GM10248 (cell line): ENCODE results near the gene LRCOL1.

ENCODE experiments used
- CTCF ChIA-PET: fragments of 300-600 bp; sonication (Branson Sonifier 250); formaldehyde crosslinking; extraction: SDS; loops from one replicate; lab custom pipeline; 2021; ENCODE audit warnings: antibody characterized with exemption; lab: Yijun Ruan, JAX
- POLR2A ChIA-PET: fragments of 350-650 bp; sonication (Branson Sonifier 250); formaldehyde crosslinking; extraction: SDS; loops from one replicate; lab custom pipeline; 2020; ENCODE audit warnings: antibody characterized with exemption; lab: Yijun Ruan, JAX
- DNase-seq: peaks from one replicate; pipeline ENCODE4 v3.0.0; 2012; ENCODE audit errors: extremely low spot score
- TF ChIP-seq, protein P1 (sequence below): IDR thresholded peaks from 2 replicates; pipeline ENCODE4 v1.5.1; 2012; ENCODE audit warnings: mild to moderate bottlenecking, low read depth; ENCODE audit errors: extremely low read depth, missing control alignments, control extremely low read depth

LRCOL1 gene

DNA sequence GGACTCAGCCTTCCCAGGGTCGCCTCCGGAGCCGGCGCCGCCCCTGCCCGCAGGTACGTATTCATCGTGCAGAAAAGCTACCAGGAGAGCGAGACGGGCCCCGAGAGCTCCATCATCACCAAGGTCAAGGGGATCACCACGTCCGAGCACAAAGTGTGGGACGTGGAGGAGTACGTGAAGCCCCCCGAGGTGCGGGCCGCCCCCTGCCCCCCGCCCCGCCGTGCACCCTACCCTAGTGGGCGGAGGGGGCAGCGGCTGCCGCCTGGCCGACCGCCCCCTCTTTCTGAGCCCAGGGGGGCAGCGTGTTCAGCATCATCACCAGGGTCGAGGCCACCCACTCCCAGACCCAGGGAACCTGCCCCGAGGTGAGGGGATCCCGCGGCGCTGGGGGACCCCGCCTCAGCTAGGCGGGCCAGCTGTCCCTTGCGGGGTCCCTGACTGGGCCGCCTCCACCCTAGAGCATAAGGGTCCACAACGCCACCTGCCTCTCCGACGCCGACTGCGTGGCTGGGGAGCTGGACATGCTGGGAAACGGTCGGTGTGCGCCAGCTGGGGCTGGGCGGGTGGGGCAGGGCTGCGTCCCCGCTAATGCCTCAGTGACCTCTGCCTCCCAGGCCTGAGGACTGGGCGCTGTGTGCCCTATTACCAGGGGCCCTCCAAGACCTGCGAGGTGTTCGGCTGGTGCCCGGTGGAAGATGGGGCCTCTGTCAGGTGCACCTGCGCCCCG is 9.2 kb upstream of the LRCOL1 start:
- ChIA-PET POLR2A (no interaction called here), CTCF (no interaction called here)
- TF ChIP-seq, protein P1, sequence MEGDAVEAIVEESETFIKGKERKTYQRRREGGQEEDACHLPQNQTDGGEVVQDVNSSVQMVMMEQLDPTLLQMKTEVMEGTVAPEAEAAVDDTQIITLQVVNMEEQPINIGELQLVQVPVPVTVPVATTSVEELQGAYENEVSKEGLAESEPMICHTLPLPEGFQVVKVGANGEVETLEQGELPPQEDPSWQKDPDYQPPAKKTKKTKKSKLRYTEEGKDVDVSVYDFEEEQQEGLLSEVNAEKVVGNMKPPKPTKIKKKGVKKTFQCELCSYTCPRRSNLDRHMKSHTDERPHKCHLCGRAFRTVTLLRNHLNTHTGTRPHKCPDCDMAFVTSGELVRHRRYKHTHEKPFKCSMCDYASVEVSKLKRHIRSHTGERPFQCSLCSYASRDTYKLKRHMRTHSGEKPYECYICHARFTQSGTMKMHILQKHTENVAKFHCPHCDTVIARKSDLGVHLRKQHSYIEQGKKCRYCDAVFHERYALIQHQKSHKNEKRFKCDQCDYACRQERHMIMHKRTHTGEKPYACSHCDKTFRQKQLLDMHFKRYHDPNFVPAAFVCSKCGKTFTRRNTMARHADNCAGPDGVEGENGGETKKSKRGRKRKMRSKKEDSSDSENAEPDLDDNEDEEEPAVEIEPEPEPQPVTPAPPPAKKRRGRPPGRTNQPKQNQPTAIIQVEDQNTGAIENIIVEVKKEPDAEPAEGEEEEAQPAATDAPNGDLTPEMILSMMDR, result no peak
- DNase-seq, result no peak

DNA sequence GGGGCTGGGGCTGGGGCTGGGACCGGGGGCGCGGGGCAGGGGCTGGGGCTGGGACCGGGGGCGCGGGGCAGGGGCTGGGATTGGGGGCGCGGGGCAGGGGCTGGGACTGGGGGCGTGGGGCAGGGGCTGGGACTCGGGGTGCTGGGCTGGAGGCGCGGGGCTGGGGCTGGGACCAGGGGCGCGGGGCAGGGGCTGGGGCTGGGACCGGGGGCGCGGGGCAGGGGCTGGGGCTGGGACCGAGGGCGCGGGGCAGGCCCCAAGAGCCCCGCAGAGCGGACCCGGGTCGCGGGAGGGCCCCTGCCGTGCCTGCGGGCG is 8.6 kb upstream of the LRCOL1 start:
- no peak for DNase-seq
- POLR2A ChIA-PET, result no interaction called here
- CTCF ChIA-PET, result no interaction called here
- TF ChIP-seq, protein P1, result no peak

DNA sequence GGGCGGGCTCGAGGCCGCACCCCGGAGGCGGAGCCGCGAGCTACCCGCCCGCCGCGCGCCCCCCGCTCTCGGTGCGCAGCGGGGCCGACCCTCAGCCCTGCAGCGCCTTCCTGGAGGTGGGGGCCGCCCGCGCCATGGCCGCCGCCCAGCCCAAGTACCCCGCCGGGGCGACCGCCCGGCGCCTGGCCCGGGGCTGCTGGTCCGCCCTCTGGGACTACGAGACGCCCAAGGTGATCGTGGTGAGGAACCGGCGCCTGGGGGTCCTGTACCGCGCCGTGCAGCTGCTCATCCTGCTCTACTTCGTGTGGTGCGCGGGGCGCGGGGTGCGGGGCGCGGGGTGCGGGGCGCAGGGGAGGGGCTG is 8.3 kb upstream of the LRCOL1 start, which contains the start of gene P2RX2:
TSS of gene P2RX2 (plus strand) at position 94 of the 361 bp plus-strand sequence. CDS start at position 135, 41 bp downstream.
- CTCF ChIA-PET, result no interaction called here
- TF ChIP-seq, protein P1, result no peak
- POLR2A ChIA-PET, result no interaction called here
- DNase-seq, result no peak

DNA sequence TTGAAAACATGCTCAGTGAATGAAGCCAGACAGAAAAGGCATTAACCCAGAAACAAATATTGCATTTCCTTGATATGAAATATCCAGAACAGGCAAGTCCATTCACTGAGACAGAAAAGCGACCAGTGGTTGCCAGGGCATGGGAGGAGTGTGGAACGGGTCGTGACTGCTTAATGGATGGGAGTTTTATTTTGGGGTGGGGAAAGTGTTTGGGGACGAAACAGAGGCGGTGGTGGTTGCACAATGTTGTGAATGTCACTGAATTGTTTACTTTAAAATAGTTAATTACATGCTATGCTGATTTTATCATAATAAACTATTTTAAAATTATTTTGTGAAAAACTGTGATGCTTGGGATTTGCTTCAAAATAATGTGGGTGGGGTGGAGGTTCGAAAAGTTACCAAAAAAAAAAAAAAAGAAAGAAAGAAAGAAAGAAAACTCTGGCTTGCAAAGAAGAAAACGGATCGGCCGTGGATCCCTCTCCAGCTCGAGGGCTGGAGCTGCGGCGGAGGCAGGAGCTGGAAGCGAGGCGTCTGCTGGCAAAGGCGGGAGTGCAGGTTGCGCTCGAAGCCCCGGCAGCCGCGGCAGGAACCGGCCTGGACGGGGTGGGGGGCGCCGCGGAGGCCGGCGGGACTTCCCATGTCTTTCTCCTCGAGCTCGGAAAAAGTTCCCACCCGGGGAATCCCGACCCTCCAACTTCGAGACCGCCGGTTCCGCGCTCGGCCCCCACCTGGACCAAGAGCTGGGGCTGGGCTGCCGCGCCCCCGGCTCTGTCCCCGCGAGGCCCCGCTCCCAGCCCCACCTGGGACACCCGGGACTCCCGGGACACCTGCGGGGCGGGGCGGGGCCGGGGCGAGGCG is 7.7 kb upstream of the LRCOL1 start:
- TF ChIP-seq, protein P1, result no peak
- no peak for DNase-seq
- POLR2A ChIA-PET, result no interaction called here
- CTCF ChIA-PET, result interaction anchor here (0.9 to 2.0 kb wide), 3 partner anchors 23 to 458 kb away, joined by 3 to 8 read pairs (median 3); no protein-coding TSS in a partner anchor

DNA sequence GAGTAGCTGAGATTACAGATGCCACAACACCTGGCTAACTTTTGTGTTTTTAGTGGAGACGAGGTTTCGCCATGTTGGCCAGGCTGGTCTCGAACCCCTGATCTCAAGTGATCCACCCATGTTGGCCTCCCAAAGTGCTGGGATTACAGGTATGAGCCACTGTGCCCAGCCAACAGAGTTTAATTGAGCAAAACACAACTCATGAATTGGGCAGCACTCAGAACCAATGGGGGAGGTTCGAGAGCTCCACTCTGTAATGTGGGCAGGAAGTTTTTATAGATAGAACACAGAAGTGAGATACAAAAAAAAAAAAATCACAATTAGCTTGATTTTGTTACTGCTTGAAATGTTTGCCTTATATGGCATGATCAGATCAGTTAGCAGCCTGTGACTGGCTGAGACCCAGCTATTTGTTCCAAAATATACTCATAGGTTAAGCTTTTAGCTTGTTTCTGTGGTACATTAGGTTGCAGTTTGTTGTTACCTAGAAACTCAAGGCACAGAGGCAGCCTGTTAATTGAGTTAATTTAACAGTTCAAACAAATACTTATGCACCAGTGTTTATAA is 6.8 kb upstream of the LRCOL1 start:
- no peak for DNase-seq
- POLR2A ChIA-PET, result no interaction called here
- TF ChIP-seq, protein P1, result no peak
- CTCF ChIA-PET, result interaction anchor here (0.9 to 2.0 kb wide), 6 partner anchors 14 to 457 kb away, joined by 3 to 8 read pairs (median 4); no protein-coding TSS in a partner anchor

DNA sequence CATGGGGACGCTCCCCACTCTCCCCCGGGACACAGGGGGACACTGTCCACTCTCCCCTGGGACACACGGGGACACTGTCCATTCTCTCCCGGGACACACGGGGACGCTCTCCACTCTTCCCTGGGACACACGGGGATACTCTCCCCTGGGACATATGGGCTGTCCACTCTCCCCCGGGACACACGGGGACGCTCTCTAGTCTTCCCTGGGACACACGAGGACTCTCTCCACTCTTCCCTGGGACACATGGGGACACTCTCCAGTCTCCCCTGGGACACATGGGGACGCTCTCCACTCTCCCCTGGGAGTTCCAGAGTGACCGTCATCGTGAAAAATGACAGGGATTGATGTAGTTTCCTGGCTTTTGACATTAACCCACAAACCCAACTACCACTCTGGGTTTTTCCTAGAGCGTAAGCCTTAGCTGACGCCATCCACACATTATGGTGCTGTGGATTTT is 5.2 kb upstream of the LRCOL1 start:
- POLR2A ChIA-PET, result no interaction called here
- CTCF ChIA-PET, result interaction anchor here (0.7 to 3.4 kb wide), 13 partner anchors 15 to 421 kb away, joined by 3 to 38 read pairs (median 6); no protein-coding TSS in a partner anchor
- TF ChIP-seq, protein P1, result no peak
- DNase-seq, result no peak
